GM10266 (cell line): ENCODE data around the gene RPS6KC1.
"Not testable (repeated sequence)": the region's sequence is repeated elsewhere in the genome, so short reads cannot be mapped to it uniquely, and the experiment has no call there.

Experiments used
- DNase-seq: peaks from one replicate; pipeline ENCODE4 v3.0.0; 2012; ENCODE audit errors: extremely low spot score
- CTCF ChIP-seq: IDR thresholded peaks from 2 replicates; pipeline ENCODE4 v1.5.1; 2012; ENCODE audit warnings: mild to moderate bottlenecking, low read depth; ENCODE audit not compliant: control insufficient read depth, insufficient read depth; ENCODE audit errors: missing control alignments

The RPS6KC1 gene

GRCh38 chr1:213201380-213202155 lies 150.5 kb downstream of the RPS6KC1 start:
- no peak for TF ChIP-seq CTCF
- DNase-seq = no peak

- DNase-seq = no peak
- TF ChIP-seq CTCF = no peak
Measured at GRCh38 chr1:213211201-213211600, 160.2 kb downstream of the RPS6KC1 start.

- DNase-seq = not testable (repeated sequence)
Measured at GRCh38 chr1:213219076-213219475, 168.0 kb downstream of the RPS6KC1 start.

GRCh38 chr1:213221209-213221608 lies 170.2 kb downstream of the RPS6KC1 start:
- no peak for TF ChIP-seq CTCF
- DNase-seq = no peak

GRCh38 chr1:213227458-213227857 lies 176.4 kb downstream of the RPS6KC1 start:
- TF ChIP-seq CTCF = no peak
- no peak for DNase-seq

- DNase-seq = no peak
- no peak for TF ChIP-seq CTCF
Measured at GRCh38 chr1:213231795-213232231, 180.8 kb downstream of the RPS6KC1 start.

- DNase-seq = no peak
- TF ChIP-seq CTCF = no peak
Measured at GRCh38 chr1:213242883-213243282, 191.8 kb downstream of the RPS6KC1 start.

GRCh38 chr1:213244664-213245091 lies 193.6 kb downstream of the RPS6KC1 start:
- peak; percentile 75 for TF ChIP-seq CTCF

More at GRCh38 chr1:213244664-213245091, 193.6 kb downstream of the RPS6KC1 start:
- DNase-seq = peak; percentile 25
